ENCODE data around the gene NKD1. TPM values are rescaled to one million over a fixed set of nuclear protein-coding genes. Genes with fewer than 3 reads are reported as not detected.

The NKD1 gene
- total and polyA plus RNA-seq, 2 donors (not counting 1 experiment from before 2014, with no cell fraction given) = 0.16 to 1.9 TPM

DNA sequence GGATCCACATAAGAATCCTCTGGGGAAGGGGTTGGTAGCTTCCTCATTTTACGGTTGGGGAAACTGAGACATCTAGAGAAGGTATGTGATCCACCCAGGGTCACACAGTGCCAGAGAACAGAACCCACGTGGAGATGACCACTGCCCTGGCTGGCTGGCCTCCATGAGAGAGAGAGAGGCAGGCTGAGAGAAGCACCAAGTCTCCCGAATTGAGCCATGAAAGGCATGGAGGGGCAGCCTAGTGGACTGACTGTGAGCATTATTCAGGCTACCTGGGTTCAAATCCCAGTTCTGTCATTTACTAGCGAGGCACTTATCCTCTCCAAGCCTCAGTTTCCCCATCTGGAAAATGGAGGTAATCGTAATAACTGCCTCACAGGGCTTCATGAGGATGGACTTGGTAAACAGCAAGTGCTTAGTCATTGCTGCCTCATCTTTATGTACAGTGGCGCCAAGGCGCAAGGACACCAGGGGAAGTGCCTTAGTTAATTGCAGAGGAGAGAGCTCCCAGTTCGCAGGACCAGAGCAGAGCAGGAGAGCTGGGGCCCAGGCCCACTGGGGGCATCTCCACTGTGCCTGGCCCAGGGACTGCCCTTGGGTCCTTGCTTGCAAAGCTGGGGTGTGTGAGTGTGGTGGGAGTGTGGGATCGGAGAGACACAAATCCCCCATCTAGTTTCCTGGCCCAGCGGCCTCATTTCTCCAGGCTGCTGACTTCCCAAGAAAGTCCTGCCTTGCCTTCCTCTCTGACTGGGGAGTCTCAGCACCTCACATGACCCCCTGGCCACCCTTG, 71.7 kb downstream of the NKD1 start:
- Histone ChIP-seq H3K9ac (ENCODE audit: low read length) (no peak overlapping the region), H3K4me2 (replicated peaks; ENCODE audit: low read depth, low read length, poor library complexity, severe bottlenecking) (no peak overlapping the region), H3K27me3 (replicated peaks in 1 of 4; ENCODE audit: control extremely low read depth in 1 of 4, control insufficient read depth in 3 of 4, insufficient read depth in 4 of 4, low read length in 3 of 4) (no peaks in the 10 kb centered on the region), H2AFZ (ENCODE audit: insufficient read depth, low read depth, low read length, poor library complexity, severe bottlenecking) (no peak overlapping the region), H3K4me1 (ENCODE audit: control insufficient read depth in 2 of 2, insufficient read depth in 2 of 2, low read length in 2 of 2) (no peaks in the 10 kb centered on the region), H3K9me3 (ENCODE audit: control extremely low read depth in 1 of 3, control insufficient read depth in 2 of 3, insufficient read depth in 1 of 3, low read length in 2 of 3) (peaks cover 0 to 2% (median 0%) of the 10 kb centered on the region in 3 donors), H3K79me2 (ENCODE audit: control insufficient read depth, insufficient read depth, low read length) (no peaks in the 10 kb centered on the region), H3K27ac (ENCODE audit: low read length in 2 of 2) (no peak overlapping the region), H3K36me3 (replicated peaks in 1 of 2; ENCODE audit: control extremely low read depth in 1 of 2, control insufficient read depth in 1 of 2, extremely low read depth in 1 of 2, insufficient read depth in 2 of 2, low read length in 1 of 2) (no peaks in the 10 kb centered on the region), H4K20me1 (ENCODE audit: control insufficient read depth, insufficient read depth, low read length, poor library complexity, severe bottlenecking) (no peaks in the 10 kb centered on the region), H3K4me3 (ENCODE audit: control extremely low read depth in 1 of 5, extremely low read depth in 1 of 5, insufficient read depth in 1 of 5, low read depth in 2 of 5, low read length in 4 of 5) (no peak overlapping the region)
- 91% methylated on average over 8 of the region's 10 CpGs for WGBS (ENCODE audit: insufficient coverage)
- DNase-seq (no peak), ATAC-seq (ENCODE audit: low read depth) (no peak)
- Mint-ChIP-seq H3K9me3 (ENCODE audit: insufficient read depth) (no peaks in the 10 kb centered on the region), H3K27me3 (no peaks in the 10 kb centered on the region), H3K4me3 (no peak overlapping the region), H3K4me1 (no peaks in the 10 kb centered on the region), H3K27ac (no peak overlapping the region)
- ChIA-PET CTCF (interaction anchor here (0.5 kb wide), 1 partner anchor 140 kb away, joined by 3 read pairs; no protein-coding TSS in a partner anchor), POLR2A (no interaction called here)
- TF ChIP-seq EZH2 (IDR thresholded peaks at IDR 0.05; ENCODE audit: borderline replicate concordance, insufficient read depth, low read depth, low read length, poor library complexity, severe bottlenecking) = no peak
- TF ChIP-seq, protein P1, sequence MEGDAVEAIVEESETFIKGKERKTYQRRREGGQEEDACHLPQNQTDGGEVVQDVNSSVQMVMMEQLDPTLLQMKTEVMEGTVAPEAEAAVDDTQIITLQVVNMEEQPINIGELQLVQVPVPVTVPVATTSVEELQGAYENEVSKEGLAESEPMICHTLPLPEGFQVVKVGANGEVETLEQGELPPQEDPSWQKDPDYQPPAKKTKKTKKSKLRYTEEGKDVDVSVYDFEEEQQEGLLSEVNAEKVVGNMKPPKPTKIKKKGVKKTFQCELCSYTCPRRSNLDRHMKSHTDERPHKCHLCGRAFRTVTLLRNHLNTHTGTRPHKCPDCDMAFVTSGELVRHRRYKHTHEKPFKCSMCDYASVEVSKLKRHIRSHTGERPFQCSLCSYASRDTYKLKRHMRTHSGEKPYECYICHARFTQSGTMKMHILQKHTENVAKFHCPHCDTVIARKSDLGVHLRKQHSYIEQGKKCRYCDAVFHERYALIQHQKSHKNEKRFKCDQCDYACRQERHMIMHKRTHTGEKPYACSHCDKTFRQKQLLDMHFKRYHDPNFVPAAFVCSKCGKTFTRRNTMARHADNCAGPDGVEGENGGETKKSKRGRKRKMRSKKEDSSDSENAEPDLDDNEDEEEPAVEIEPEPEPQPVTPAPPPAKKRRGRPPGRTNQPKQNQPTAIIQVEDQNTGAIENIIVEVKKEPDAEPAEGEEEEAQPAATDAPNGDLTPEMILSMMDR (IDR thresholded peaks at IDR 0.05) = no peak
- intact Hi-C loops (cut with micrococcal nuclease) = no loop called here

DNA sequence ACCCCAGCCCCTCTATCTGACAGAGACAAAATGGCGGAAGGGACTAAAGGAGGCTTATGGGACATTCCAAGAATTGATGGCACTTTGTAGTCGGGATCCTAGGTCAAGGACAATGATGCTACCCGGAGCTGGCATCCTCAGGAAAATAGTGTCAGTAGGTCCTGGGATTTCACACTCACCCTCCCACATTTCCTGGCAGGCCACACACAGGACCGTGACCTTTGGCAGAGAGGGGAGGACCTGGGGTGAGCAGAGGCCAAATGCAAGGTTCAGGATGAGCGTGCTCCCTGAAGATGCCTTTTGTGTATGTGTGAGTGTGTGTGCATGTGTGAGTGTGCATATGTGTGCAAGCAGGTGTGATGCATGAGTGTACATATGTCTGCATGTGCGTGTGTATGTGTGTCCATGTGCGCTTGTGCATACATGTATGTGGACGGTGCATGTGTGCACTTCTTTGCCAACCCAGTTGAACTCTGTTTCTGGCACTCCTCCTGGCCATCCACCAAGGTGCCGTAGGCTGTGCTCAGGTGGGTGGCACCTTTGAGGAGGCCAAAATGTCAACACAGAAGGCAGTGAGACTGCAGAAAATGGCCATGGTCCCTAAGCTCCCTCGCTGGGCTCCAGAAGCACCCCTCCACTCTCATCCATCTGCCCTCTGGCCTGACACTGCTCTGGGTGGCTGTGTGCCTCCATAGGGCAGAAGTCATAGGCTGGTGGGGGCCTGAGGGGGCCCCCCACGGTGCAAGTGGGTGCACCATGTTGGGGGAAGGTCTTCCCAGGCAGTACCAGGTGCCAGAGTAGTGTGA, 72.7 kb downstream of the NKD1 start:
- H3K27me3 ChIP-seq (replicated peaks in 1 of 4; ENCODE audit: control extremely low read depth in 1 of 4, control insufficient read depth in 3 of 4, insufficient read depth in 4 of 4, low read length in 3 of 4) = no peaks in the 10 kb centered on the region
- Mint-ChIP-seq H3K27me3 (no peaks in the 10 kb centered on the region), H3K4me1 (no peaks in the 10 kb centered on the region), H3K27ac (no peak overlapping the region), H3K4me3 (no peak overlapping the region), H3K9me3 (ENCODE audit: insufficient read depth) (no peaks in the 10 kb centered on the region)
- H3K4me1 ChIP-seq (ENCODE audit: control insufficient read depth in 2 of 2, insufficient read depth in 2 of 2, low read length in 2 of 2) = no peaks in the 10 kb centered on the region
- CTCF ChIA-PET = no interaction called here
- intact Hi-C loops (cut with micrococcal nuclease) = no loop called here
- no peak overlapping the region for H3K4me2 ChIP-seq (replicated peaks; ENCODE audit: low read depth, low read length, poor library complexity, severe bottlenecking)
- no peak overlapping the region for H3K27ac ChIP-seq (ENCODE audit: low read length in 2 of 2)
- H2AFZ ChIP-seq (ENCODE audit: insufficient read depth, low read depth, low read length, poor library complexity, severe bottlenecking) = no peak overlapping the region
- POLR2A ChIA-PET = no interaction called here
- H3K36me3 ChIP-seq (replicated peaks in 1 of 2; ENCODE audit: control extremely low read depth in 1 of 2, control insufficient read depth in 1 of 2, extremely low read depth in 1 of 2, insufficient read depth in 2 of 2, low read length in 1 of 2) = no peaks in the 10 kb centered on the region
- ATAC-seq (ENCODE audit: low read depth) = no peak
- H3K9me3 ChIP-seq (ENCODE audit: control extremely low read depth in 1 of 3, control insufficient read depth in 2 of 3, insufficient read depth in 1 of 3, low read length in 2 of 3) = peaks cover 0 to 6% (median 0%) of the 10 kb centered on the region in 3 donors
- WGBS (ENCODE audit: insufficient coverage) = 92% methylated on average over 7 of the region's 11 CpGs
- no peaks in the 10 kb centered on the region for H3K79me2 ChIP-seq (ENCODE audit: control insufficient read depth, insufficient read depth, low read length)
- H3K4me3 ChIP-seq (ENCODE audit: control extremely low read depth in 1 of 5, extremely low read depth in 1 of 5, insufficient read depth in 1 of 5, low read depth in 2 of 5, low read length in 4 of 5) = no peak overlapping the region
- H3K9ac ChIP-seq (ENCODE audit: low read length) = no peak overlapping the region
- H4K20me1 ChIP-seq (ENCODE audit: control insufficient read depth, insufficient read depth, low read length, poor library complexity, severe bottlenecking) = no peaks in the 10 kb centered on the region
- TF ChIP-seq EZH2 (IDR thresholded peaks at IDR 0.05; ENCODE audit: borderline replicate concordance, insufficient read depth, low read depth, low read length, poor library complexity, severe bottlenecking) = no peak
- TF ChIP-seq, protein P1 (IDR thresholded peaks at IDR 0.05) = no peak
- no peak for DNase-seq
